HepG2 (cell line): Measurements from ENCODE around the gene RBM15B. TPM values are rescaled to one million over a fixed set of nuclear protein-coding genes. Genes with fewer than 3 reads are reported as not detected.

Experiments used
- ATAC-seq: fragments of 200-7000 bp; cut with Tn5 transposase; 3 replicates; pipeline ENCODE4 v1.9.1; 2020; ENCODE audit warnings: mild to moderate bottlenecking, moderate library complexity
- BruUV-seq: library from RNA; stranded (reverse); fragments of 400-500 nt; replicated peaks from 2 replicates; lab custom pipeline; 2021; lab: Mats Ljungman, UMichigan
- CTCF ChIA-PET: fragments of 300-600 bp; formaldehyde crosslinking; extraction: SDS; loops from one replicate; lab custom pipeline; 2021; ENCODE audit warnings: low total read pairs, inconsistent platforms, low intra/inter-chr PET ratio; lab: Yijun Ruan, JAX
- POLR2A ChIA-PET: fragments of 350-600 bp; sonication (Branson Sonifier 250); formaldehyde crosslinking; loops from one replicate; lab custom pipeline; 2020; ENCODE audit warnings: antibody characterized with exemption, inconsistent platforms; lab: Yijun Ruan, JAX
- DNase-seq: peaks from one replicate; pipeline ENCODE4 v3.0.0-alpha.2; 2015; ENCODE audit warnings: low spot score
- FAIRE-seq: peaks from 3 replicates; lab custom pipeline; 2011; peaks lifted over from hg19 to GRCh38; lab: Jason Lieb, UNC
- H2AFZ ChIP-seq: one replicate; pipeline ENCODE4 v1.6.1; 2011; ENCODE audit warnings: low read length, inconsistent platforms
- H3K27ac ChIP-seq: fragments of 300-600 bp; 3 replicates; pipeline ENCODE4 v1.8.0; 2011; ENCODE audit warnings: mixed run types, mild to moderate bottlenecking, mixed read lengths, low read length, inconsistent platforms; ENCODE audit not compliant: insufficient read depth; ENCODE audit errors: extremely low read length
- H3K27me3 ChIP-seq, 2 experiments: fragments of 200-600 bp in 1 of 2; 2 replicates in 1 of 2; 3 replicates in 1 of 2; pipeline versions ENCODE4 v1.6.0 to v1.8.0; 2011; ENCODE audit warnings: low read length in 2 of 2, mild to moderate bottlenecking in 2 of 2, moderate library complexity in 2 of 2, inconsistent platforms in 1 of 2; ENCODE audit not compliant: insufficient read depth in 2 of 2, control insufficient read depth in 1 of 2
- H3K36me3 ChIP-seq, 2 experiments: fragments of 200-600 bp in 1 of 2; replicated peaks in 1 of 2; 2 replicates in 1 of 2; 3 replicates in 1 of 2; pipeline versions ENCODE4 v1.5.1 to v1.8.0; 2011; ENCODE audit warnings: low read length in 2 of 2, inconsistent platforms in 1 of 2; ENCODE audit not compliant: insufficient read depth in 2 of 2, control insufficient read depth in 1 of 2
- H3K4me1 ChIP-seq: 2 replicates; pipeline ENCODE4 v1.5.1; 2012; ENCODE audit warnings: low read length, inconsistent platforms; ENCODE audit not compliant: insufficient read depth
- H3K4me2 ChIP-seq: 2 replicates; pipeline ENCODE4 v1.6.0; 2011; ENCODE audit warnings: low read depth, low read length, inconsistent platforms
- H3K4me3 ChIP-seq, 3 experiments: fragments of 200-600 bp in 1 of 3; sonication (generic), shearing (Covaris generic) in 1 of 3; replicated peaks in 1 of 3; 2 replicates each; pipeline ENCODE4 v1.5.1; 2011 to 2016; ENCODE audit warnings: low read length in 3 of 3, inconsistent platforms in 2 of 3, low read depth in 2 of 3, mild to moderate bottlenecking in 2 of 3, control low read depth in 1 of 3, mixed read lengths in 1 of 3; ENCODE audit not compliant: insufficient read depth in 1 of 3
- H3K79me2 ChIP-seq: one replicate; pipeline ENCODE4 v1.6.1; 2011; ENCODE audit warnings: low read length, inconsistent platforms; ENCODE audit not compliant: insufficient read depth
- H3K9ac ChIP-seq: 2 replicates; pipeline ENCODE4 v1.6.0; 2011; ENCODE audit warnings: mild to moderate bottlenecking, low read depth, low read length, inconsistent platforms; ENCODE audit not compliant: insufficient read depth
- H3K9me3 ChIP-seq: 2 replicates; pipeline ENCODE4 v1.5.1; 2012; ENCODE audit warnings: mild to moderate bottlenecking, low read length
- H4K20me1 ChIP-seq: 2 replicates; pipeline ENCODE4 v1.6.0; 2011; ENCODE audit warnings: inconsistent platforms, mild to moderate bottlenecking, low read length, moderate library complexity; ENCODE audit not compliant: insufficient read depth
- MTA3 ChIP-seq: sonication (generic); formaldehyde crosslinking; IDR thresholded peaks from 2 replicates; pipeline ENCODE4 v1.4.0; 2020; ENCODE audit warnings: missing genetic modification reagents
- POLR2A ChIP-seq, 2 experiments: IDR thresholded peaks; 2 replicates each; pipeline ENCODE4 v1.6.1; 2011; ENCODE audit warnings: low read depth in 2 of 2, low read length in 2 of 2, mild to moderate bottlenecking in 1 of 2, moderate library complexity in 1 of 2; ENCODE audit not compliant: insufficient read depth in 1 of 2
- POLR2AphosphoS5 ChIP-seq: IDR thresholded peaks from 2 replicates; pipeline ENCODE4 v1.6.1; 2012; ENCODE audit warnings: low read depth, low read length
- POLR2G ChIP-seq: fragments of 200-400 bp; formaldehyde crosslinking; IDR thresholded peaks from 2 replicates; pipeline ENCODE4 v1.6.1; 2018; ENCODE audit warnings: mild to moderate bottlenecking, low read depth, low read length, moderate library complexity
- TRAFD1 ChIP-seq: sonication (generic); formaldehyde crosslinking; IDR thresholded peaks from 2 replicates; pipeline ENCODE4 v1.5.1; 2020; ENCODE audit warnings: missing genetic modification reagents, mild to moderate bottlenecking, borderline replicate concordance
- ZKSCAN1 ChIP-seq: fragments of 150-350 bp; IDR thresholded peaks from 2 replicates; pipeline ENCODE4 v1.6.1; 2014; ENCODE audit warnings: low read length
- WGBS: methylation state at CpG from one replicate; pipeline ENCODE4 v1.1.6; 2017; ENCODE audit warnings: low lambda C conversion rate; 5-methylcytosine and 5-hydroxymethylcytosine counted together
- in situ Hi-C: cut with HindIII; loops from 2 replicates; pipeline ENCODE4 v1.10.0; 2017; ENCODE audit warnings: low pct_unique_long_range_greater_than_20kb; ENCODE audit not compliant: extremely low pct_ligation_motif_present
- intact Hi-C: fragments of 100-400 bp; cut with micrococcal nuclease; formaldehyde crosslinking; loops from one replicate; pipeline ENCODE4 v1.10.0; 2022; ENCODE audit not compliant: unreplicated experiment
- polyA plus RNA-seq, 8 experiments: library from polyadenylated mRNA; depleted of rRNA in 3 of 8; stranded (reverse) in 7 of 8; unstranded in 1 of 8; fragments of >200 nt; fragmentation: Illumina TruSeq in 4 of 8; extraction: Trizol in 4 of 8; gene quantifications; 2 replicates each; pipeline versions ENCODE4 v1.2.1 to v1.2.3, GENCODE V29; 2011 to 2016; ENCODE audit warnings: low read depth in 4 of 8, missing spikeins in 1 of 8, mixed read lengths in 1 of 8; ENCODE audit not compliant: insufficient read depth in 1 of 8
- total RNA-seq, 5 experiments: library from RNA; depleted of rRNA; stranded (reverse); fragments of >200 nt; fragmentation: Illumina TruSeq; extraction: Trizol; gene quantifications; 2 replicates each; pipeline ENCODE4 v1.2.3, GENCODE V29; 2016; ENCODE audit warnings: low read depth in 1 of 5

RBM15B gene
- total and polyA plus RNA-seq, 2 of the 13 experiments (the other 11 are each of a cell fraction or from before 2014, with no cell fraction given): 8.2 to 19.3 TPM

DNA sequence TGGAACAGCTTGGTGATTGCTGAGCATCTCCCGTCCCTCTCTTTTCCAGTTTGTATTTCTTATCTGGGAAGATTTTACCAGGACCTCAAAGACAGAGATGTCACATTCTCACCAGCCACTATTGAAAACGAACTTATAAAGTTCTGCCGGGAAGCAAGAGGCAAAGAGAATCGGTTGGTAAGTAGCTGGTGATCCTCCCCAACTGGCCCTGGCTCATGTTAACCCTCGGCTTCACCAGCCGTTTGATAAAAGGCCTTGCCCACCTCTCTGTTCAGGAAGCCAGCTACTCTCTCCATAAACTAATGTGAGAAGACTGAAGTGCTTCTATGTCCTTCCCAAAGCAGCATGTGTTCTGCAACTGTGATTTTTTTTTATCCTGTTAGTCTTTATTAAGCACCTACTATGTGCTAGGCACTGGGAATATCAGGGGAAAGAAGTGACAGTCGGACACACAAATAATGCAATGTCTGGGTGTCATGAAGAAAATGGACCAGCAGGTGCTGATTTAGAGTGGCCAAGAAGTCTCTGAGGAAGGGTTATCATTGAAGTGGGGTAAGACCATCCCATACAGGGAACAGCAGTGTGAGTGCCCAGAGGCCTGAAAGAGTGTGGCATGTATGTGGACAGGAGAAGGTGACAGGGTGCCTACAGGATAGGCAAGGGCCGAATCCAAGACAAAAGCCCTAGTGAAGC is 4.8 kb upstream of the RBM15B start:
- no peak for TF ChIP-seq MTA3
- peak; percentile 95 for TF ChIP-seq ZKSCAN1
- 0 out of 2 replicates have a peak, but pooled peaks have one; percentile 1 for TF ChIP-seq POLR2AphosphoS5
- no peak for TF ChIP-seq TRAFD1 (CRISPR knock-in tag)
- TF ChIP-seq POLR2G: peak; percentile 21; the same call in 1 of the 2 replicates
- peak in 1 of 2 experiments; percentile 16; a peak in 1 of 4 replicates for TF ChIP-seq POLR2A (IDR thresholded peaks at IDR 0.05; ENCODE audit: insufficient read depth in 1 of 2, low read depth in 2 of 2, low read length in 2 of 2)
- no peak overlapping the region for H2AFZ ChIP-seq
- in situ Hi-C loops: no loop called here
- peak overlapping the region; percentile 86 for H3K9ac ChIP-seq
- FAIRE-seq: no peak
- intact Hi-C loops: loop anchor here (10.0 kb wide), 1 partner anchor 288 kb away; the partner anchor contains the start of gene TEX264
- ATAC-seq: no peak
- H3K4me3 ChIP-seq: peak overlapping the region; percentile 90 to 95 (median 92)
- H3K79me2 ChIP-seq: peaks cover 36% of the 10 kb centered on the region
- H3K4me2 ChIP-seq: peak overlapping the region; percentile 86
- WGBS: 24% methylated on average over 8 of the region's 8 CpGs
- H3K9me3 ChIP-seq: no peaks in the 10 kb centered on the region
- POLR2A ChIA-PET: interaction anchor here (1.3 to 2.2 kb wide), 4 partner anchors 45 to 817 kb away, joined by 3 to 15 read pairs (median 12); partner anchors contain the start of genes DCAF1, HEMK1 and MAPKAPK3
- peaks cover 8% of the 10 kb centered on the region for H4K20me1 ChIP-seq
- peak overlapping the region; percentile 55 for H3K27ac ChIP-seq
- H3K27me3 ChIP-seq: no peaks in the 10 kb centered on the region; a peak in 1 of 5 replicates
- H3K4me1 ChIP-seq: peaks cover 55% of the 10 kb centered on the region
- BruUV-seq: TSS peak; percentile 63
- H3K36me3 ChIP-seq: peaks cover 4 to 12% of the 10 kb centered on the region in 2 experiments; a peak in 4 of 5 replicates
- CTCF ChIA-PET: no interaction called here
- no peak for DNase-seq
